Ovary (tissue), 9 donors: Measurements from ENCODE around the gene RGS3. TPM values are rescaled to one million over a fixed set of nuclear protein-coding genes. Genes with fewer than 3 reads are reported as not detected.

Experiments used
- DNase-seq, 5 donors: peaks; one replicate each; pipeline ENCODE4 v3.0.0-alpha.2; 2019 to 2020
- H3K27ac ChIP-seq, 2 donors: fragments of 200-600 bp; one replicate each; pipeline versions ENCODE4 v1.5.1 to v1.8.0; 2019 to 2022
- H3K27me3 ChIP-seq: fragments of 200-600 bp; one replicate; pipeline ENCODE4 v1.8.0; 2022
- H3K36me3 ChIP-seq: fragments of 200-600 bp; sonication (generic); one replicate; pipeline ENCODE4 v1.5.1; 2019
- H3K4me1 ChIP-seq: one replicate; pipeline ENCODE4 v1.8.1; 2013; ENCODE audit warnings: mild to moderate bottlenecking, moderate library complexity; ENCODE audit not compliant: insufficient read depth
- H3K4me3 ChIP-seq: fragments of 200-600 bp; sonication (generic); one replicate; pipeline ENCODE4 v1.5.1; 2017
- H3K9me3 ChIP-seq, 2 donors: fragments of 200-600 bp in 1 of 2; sonication (generic) in 1 of 2; one replicate each; pipeline versions ENCODE4 v1.5.1 to v1.8.1; 2013 to 2019; ENCODE audit warnings: mild to moderate bottlenecking in 1 of 2, moderate library complexity in 1 of 2
- EP300 ChIP-seq: sonication (generic); formaldehyde crosslinking; IDR thresholded peaks from one replicate; pipeline ENCODE4 v1.6.1; 2017; ENCODE audit warnings: antibody characterized with exemption
- POLR2A ChIP-seq: fragments of 450-650 bp; IDR thresholded peaks from one replicate; pipeline ENCODE4 v1.6.1; 2017; ENCODE audit warnings: antibody characterized with exemption, mild to moderate bottlenecking, moderate library complexity
- WGBS, 3 donors: extraction: QIAGEN DNeasy Blood & Tissue Kit in 1 of 3; methylation state at CpG; one replicate each; pipeline versions ENCODE4 v1.1.5 to v1.1.7; 2013 to 2017; 5-methylcytosine and 5-hydroxymethylcytosine counted together
- intact Hi-C, 4 donors: fragments of 100-400 bp; cut with DNase I; formaldehyde crosslinking; loops; one replicate each; pipeline versions ENCODE4 v1.11.0 to v1.15.1; 2022 to 2023
- polyA plus RNA-seq, 2 donors: library from polyadenylated mRNA; stranded (reverse); fragments of 200-250 nt in 1 of 2; fragments of 350-450 nt in 1 of 2; fragmentation: Illumina TruSeq in 1 of 2; extraction: RNeasy Lipid Tissue Mini Kit (QIAGEN cat#74804) in 1 of 2; gene quantifications; one replicate each; pipeline ENCODE4 v1.2.3, GENCODE V29; 2013 to 2014
- total RNA-seq, 7 donors: library from RNA; depleted of rRNA in 2 of 7; stranded (reverse); fragments of >200 nt in 2 of 7; fragmentation: NEBNext Ultra II Directional in 3 of 7; extraction: Animal tissue kit (Norgen Biotek cat#: 25700) in 3 of 7; gene quantifications; one replicate each; pipeline versions ENCODE4 v1.1.0 to v1.2.4, GENCODE V29; 2016 to 2023
- TF ChIP-seq, protein P1 (sequence below), 3 donors: fragments of 450-650 bp in 2 of 3; fragments of 200-600 bp in 1 of 3; IDR thresholded peaks; one replicate each; pipeline versions ENCODE4 v1.5.1 to v1.8.0; 2016 to 2022; ENCODE audit warnings: antibody characterized with exemption in 3 of 3, mild to moderate bottlenecking in 1 of 3
- donor health status: DM: no; HTN: no; CAD: no; lungs with moderate emphysema.
- donor health status: DM: no; HTN: no; CAD: no.
- donor health status: Bipolar disorder and iron deficiency.
- donor health status: DM: yes; HTN: yes; CAD: no.
- donor health status: DM: no; HTN: no; CAD: no.
- donor health status: DM: yes; HTN: yes; CAD: no.

The RGS3 gene
- total and polyA plus RNA-seq, 9 donors, result 6.1 to 49.3 (median 15.4) TPM

DNA sequence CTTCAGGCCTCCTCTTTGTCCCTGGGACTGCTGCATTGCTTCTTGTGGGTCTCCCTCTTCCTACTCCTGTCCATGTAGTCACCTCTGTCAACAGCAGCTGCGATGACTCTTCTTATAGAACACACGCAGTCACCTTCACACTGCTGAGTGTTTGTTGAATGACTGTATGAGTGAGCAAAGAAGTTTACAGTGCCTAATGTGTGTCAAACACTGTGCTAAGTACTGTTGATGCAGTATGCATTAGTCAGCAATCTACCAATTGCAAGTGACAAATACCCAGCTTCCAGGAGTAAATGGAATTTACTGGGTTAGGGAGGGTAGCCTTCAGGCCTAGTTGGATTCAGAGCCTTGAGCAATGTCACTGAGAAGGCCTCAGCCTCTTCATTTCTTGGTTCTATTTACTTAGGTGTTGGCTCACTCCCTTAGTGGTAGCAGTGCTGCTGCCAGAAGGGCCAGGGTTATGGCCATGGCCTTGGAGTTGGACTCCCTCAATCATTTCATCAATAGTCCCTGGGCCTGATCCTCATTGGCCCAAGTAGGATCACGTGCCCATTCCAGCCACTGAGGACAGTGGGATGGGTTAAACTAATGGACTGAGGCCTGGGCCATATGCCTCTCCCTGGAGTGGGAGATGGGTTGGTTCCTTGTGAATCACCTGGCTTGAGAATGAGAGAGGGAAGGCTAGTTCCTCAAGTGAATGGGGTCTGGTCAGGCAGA lies 93.5 kb downstream of the RGS3 start:
- DNase-seq, result peak in 2 of 5 donors; percentile 7 to 8
- WGBS, 3 donors, result 88 to 93% (median 90%) methylated on average over 3 of the region's 3 CpGs
- TF ChIP-seq POLR2A (no peak), EP300 (no peak)
- TF ChIP-seq, protein P1, sequence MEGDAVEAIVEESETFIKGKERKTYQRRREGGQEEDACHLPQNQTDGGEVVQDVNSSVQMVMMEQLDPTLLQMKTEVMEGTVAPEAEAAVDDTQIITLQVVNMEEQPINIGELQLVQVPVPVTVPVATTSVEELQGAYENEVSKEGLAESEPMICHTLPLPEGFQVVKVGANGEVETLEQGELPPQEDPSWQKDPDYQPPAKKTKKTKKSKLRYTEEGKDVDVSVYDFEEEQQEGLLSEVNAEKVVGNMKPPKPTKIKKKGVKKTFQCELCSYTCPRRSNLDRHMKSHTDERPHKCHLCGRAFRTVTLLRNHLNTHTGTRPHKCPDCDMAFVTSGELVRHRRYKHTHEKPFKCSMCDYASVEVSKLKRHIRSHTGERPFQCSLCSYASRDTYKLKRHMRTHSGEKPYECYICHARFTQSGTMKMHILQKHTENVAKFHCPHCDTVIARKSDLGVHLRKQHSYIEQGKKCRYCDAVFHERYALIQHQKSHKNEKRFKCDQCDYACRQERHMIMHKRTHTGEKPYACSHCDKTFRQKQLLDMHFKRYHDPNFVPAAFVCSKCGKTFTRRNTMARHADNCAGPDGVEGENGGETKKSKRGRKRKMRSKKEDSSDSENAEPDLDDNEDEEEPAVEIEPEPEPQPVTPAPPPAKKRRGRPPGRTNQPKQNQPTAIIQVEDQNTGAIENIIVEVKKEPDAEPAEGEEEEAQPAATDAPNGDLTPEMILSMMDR (IDR thresholded peaks at IDR 0.05), result no peak
- H3K4me1 ChIP-seq, result peaks cover 18% of the 10 kb centered on the region
- H3K36me3 ChIP-seq, result no peaks in the 10 kb centered on the region
- peak overlapping the region; percentile 24 to 58 for H3K27ac ChIP-seq
- no peaks in the 10 kb centered on the region for H3K27me3 ChIP-seq
- intact Hi-C loops, result no loop called here
- H3K4me3 ChIP-seq, result no peak overlapping the region
- H3K9me3 ChIP-seq, result no peaks in the 10 kb centered on the region

DNA sequence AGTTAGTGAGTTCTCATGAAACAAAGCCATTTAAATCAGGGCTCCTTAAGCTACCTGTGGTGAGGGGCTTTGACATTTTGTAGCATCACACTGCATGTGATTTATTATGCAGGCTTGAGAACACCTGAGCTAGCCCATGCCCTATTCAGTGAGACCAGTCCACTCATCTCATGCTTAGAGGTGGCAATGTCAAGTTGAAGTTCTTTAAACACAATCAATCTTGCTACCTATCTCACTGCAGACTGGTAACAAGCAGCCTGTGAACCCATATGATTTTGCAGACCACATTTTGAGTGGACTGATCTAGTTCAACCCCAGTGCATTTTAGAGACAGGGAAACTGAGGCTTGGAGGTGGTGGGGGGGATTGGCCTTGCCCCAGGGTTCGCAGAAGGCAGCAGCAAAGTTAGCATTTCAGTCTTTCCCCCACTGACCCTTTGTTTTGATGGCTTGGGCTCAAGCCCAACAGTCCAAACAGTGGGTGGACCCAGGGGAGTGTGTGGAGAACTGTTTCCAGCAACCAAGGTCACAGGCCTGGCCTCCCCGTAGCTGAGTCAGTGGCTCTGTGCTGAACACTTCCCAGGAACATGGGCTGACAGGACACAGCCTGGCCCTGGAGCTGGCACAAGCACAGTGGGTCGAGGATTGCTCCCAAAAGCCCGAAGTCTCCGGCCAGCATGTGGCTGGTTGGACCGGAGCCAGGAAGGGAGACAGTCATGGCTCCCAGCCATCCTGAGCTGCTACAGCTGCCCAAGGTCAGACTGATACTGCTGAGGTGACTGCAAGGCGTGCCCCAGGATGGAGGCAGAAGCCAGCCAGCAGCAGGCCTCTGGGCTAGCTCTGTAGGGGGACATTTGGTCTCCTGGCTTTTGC lies 95.3 kb downstream of the RGS3 start:
- intact Hi-C loops, result no loop called here
- Histone ChIP-seq H3K27me3 (no peaks in the 10 kb centered on the region), H3K9me3 (no peaks in the 10 kb centered on the region), H3K4me3 (no peak overlapping the region), H3K4me1 (peaks cover 18% of the 10 kb centered on the region), H3K36me3 (no peaks in the 10 kb centered on the region), H3K27ac (peak overlapping the region in 1 of 2 donors; percentile 58)
- 1 to 14% (median 6%) methylated on average over 7 of the region's 7 CpGs for WGBS, 3 donors
- no peak for TF ChIP-seq EP300
- no peak for TF ChIP-seq POLR2A
- TF ChIP-seq, protein P1 (IDR thresholded peaks at IDR 0.05), result no peak
- peak; percentile 89 to 94 (median 92) for DNase-seq

DNA sequence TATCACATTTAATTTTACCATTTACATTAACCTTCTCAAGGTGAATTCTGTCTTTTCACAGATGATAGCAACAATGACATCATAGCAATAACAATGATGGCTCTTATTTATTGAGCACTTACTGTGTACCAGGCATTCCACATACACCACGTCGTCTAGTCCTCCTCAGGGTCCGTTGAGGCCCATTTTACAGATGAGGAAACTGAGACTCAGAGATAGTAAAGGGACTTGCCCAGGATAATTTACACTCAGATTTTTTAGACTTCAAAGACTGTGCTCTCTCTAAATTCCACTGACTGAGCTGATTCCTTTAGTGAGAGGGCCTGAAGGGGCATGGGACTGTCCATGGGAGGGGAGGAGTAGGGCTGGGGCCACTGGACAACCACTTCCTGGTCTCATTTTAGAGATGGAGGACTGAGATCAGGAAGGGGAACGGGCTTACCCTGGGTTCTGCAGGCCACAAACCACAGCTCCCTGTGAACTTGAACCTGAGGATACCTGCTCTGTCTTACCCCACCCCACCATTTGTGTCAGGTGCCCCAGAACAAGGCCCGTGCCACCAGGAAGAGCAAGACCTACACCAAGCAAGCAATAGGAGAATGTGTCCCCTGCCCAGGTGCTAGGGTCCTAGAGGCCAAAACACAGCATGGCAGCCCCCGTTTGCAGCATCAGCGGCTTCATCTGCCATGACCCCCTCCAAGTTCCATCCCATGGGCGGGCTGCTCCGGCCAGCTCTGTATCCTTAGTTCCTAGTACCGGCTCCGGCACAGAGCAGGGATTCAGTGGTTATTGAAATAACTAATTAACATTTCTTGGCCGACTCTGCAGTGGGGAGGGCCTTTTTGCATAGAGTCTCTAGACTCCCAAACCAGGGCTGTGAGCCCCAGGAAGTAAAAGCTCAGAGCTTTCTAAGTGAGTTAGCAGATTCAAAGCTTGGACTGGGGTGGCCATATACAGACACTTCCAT lies 96.6 kb downstream of the RGS3 start:
- H3K4me3 ChIP-seq, result no peak overlapping the region
- peak overlapping the region in 1 of 2 donors; percentile 58 for H3K27ac ChIP-seq

More for the DNA sequence above, 96.6 kb downstream of the RGS3 start:
- peak in 3 of 5 donors; percentile 6 to 35 (median 30) for DNase-seq
- TF ChIP-seq, protein P1 (IDR thresholded peaks at IDR 0.05), result no peak
- TF ChIP-seq EP300 (no peak), POLR2A (no peak)
- no peaks in the 10 kb centered on the region for H3K27me3 ChIP-seq
- peaks cover 27% of the 10 kb centered on the region for H3K4me1 ChIP-seq
- intact Hi-C loops, result no loop called here
- H3K9me3 ChIP-seq, result no peaks in the 10 kb centered on the region
- no peaks in the 10 kb centered on the region for H3K36me3 ChIP-seq
- WGBS, 3 donors, result 82 to 86% (median 84%) methylated on average over 12 of the region's 12 CpGs
